Immature natural killer cell (primary cell): ENCODE data around the gene LRRC4C. TPM values are rescaled to one million over a fixed set of nuclear protein-coding genes. Genes with fewer than 3 reads are reported as not detected.
"Not testable (repeated sequence)": the region's sequence is repeated elsewhere in the genome, so short reads cannot be mapped to it uniquely, and the experiment has no call there.

Experiments
- DNase-seq, 3 donors: peaks; one replicate each; pipeline ENCODE4 v3.0.0; 2022; ENCODE audit warnings: mixed read lengths in 1 of 3
- H3K27ac Mint-ChIP-seq, 6 donors: one replicate each; pipeline ENCODE4 v1.8.0; 2020; ENCODE audit warnings: mixed read lengths in 6 of 6, mild to moderate bottlenecking in 5 of 6, inconsistent platforms in 4 of 6, moderate library complexity in 3 of 6
- H3K27me3 Mint-ChIP-seq, 3 donors: one replicate each; pipeline ENCODE4 v1.8.0; 2020 to 2021; ENCODE audit warnings: low read depth in 3 of 3, mild to moderate bottlenecking in 3 of 3, mixed read lengths in 3 of 3, moderate library complexity in 3 of 3, inconsistent platforms in 1 of 3
- H3K36me3 Mint-ChIP-seq, 3 donors: one replicate each; pipeline ENCODE4 v1.8.0; 2020; ENCODE audit warnings: mixed read lengths in 3 of 3, inconsistent platforms in 2 of 3, mild to moderate bottlenecking in 2 of 3
- H3K4me1 Mint-ChIP-seq, 2 donors: one replicate each; pipeline ENCODE4 v1.8.0; 2020; ENCODE audit warnings: inconsistent platforms in 2 of 2, mild to moderate bottlenecking in 2 of 2, mixed read lengths in 2 of 2, moderate library complexity in 1 of 2
- H3K4me3 Mint-ChIP-seq, 5 donors: one replicate each; pipeline ENCODE4 v1.8.0; 2020; ENCODE audit warnings: mild to moderate bottlenecking in 5 of 5, mixed read lengths in 5 of 5, inconsistent platforms in 3 of 5, moderate library complexity in 3 of 5
- H3K9me3 Mint-ChIP-seq, 6 donors: one replicate each; pipeline ENCODE4 v1.8.0; 2020; ENCODE audit warnings: mild to moderate bottlenecking in 6 of 6, mixed read lengths in 6 of 6, inconsistent platforms in 4 of 6, moderate library complexity in 3 of 6
- polyA plus RNA-seq, 3 donors: library from polyadenylated mRNA; unstranded; fragments of 300-500 nt; fragmentation: Illumina TruSeq; gene quantifications; one replicate each; pipeline ENCODE4 v1.2.3, GENCODE V29; 2021

LRRC4C gene
- polyA plus RNA-seq, 3 donors from 2014 or later: not detected

- no peaks in the 10 kb centered on the region for H3K4me1 Mint-ChIP-seq
- DNase-seq: no peak
- H3K36me3 Mint-ChIP-seq: no peaks in the 10 kb centered on the region
- no peak overlapping the region for H3K27ac Mint-ChIP-seq
- peaks cover 10 to 63% (median 26%) of the 10 kb centered on the region in 6 donors for H3K9me3 Mint-ChIP-seq
- no peak overlapping the region for H3K4me3 Mint-ChIP-seq
- no peaks in the 10 kb centered on the region for H3K27me3 Mint-ChIP-seq
These were observed 861.8 kb downstream of the LRRC4C start for GRCh38 chr11:40597546-40598113.

GRCh38 chr11:40573254-40573891 lies 886.1 kb downstream of the LRRC4C start:
- Mint-ChIP-seq H3K4me3 (no peak overlapping the region), H3K36me3 (peaks cover 0 to 2% (median 0%) of the 10 kb centered on the region in 3 donors), H3K4me1 (no peaks in the 10 kb centered on the region), H3K27ac (no peak overlapping the region), H3K27me3 (peaks cover 0 to 2% (median 0%) of the 10 kb centered on the region in 3 donors), H3K9me3 (peaks cover 13 to 50% (median 20%) of the 10 kb centered on the region in 6 donors)
- no peak for DNase-seq

- DNase-seq: no peak
- Mint-ChIP-seq H3K4me1 (no peaks in the 10 kb centered on the region), H3K4me3 (no peak overlapping the region), H3K36me3 (no peaks in the 10 kb centered on the region), H3K9me3 (peaks cover 9 to 47% (median 20%) of the 10 kb centered on the region in 6 donors), H3K27ac (no peak overlapping the region), H3K27me3 (peaks cover 0 to 2% (median 0%) of the 10 kb centered on the region in 3 donors)
These were observed 889.4 kb downstream of the LRRC4C start for GRCh38 chr11:40569947-40570531.

- no peak overlapping the region for H3K4me3 Mint-ChIP-seq
- no peaks in the 10 kb centered on the region for H3K36me3 Mint-ChIP-seq
- no peaks in the 10 kb centered on the region for H3K27me3 Mint-ChIP-seq
- DNase-seq: no peak
- H3K27ac Mint-ChIP-seq: no peak overlapping the region
- no peaks in the 10 kb centered on the region for H3K4me1 Mint-ChIP-seq
- H3K9me3 Mint-ChIP-seq: peaks cover 6 to 53% (median 26%) of the 10 kb centered on the region in 6 donors
These were observed 892.1 kb downstream of the LRRC4C start for GRCh38 chr11:40567392-40567791.

- DNase-seq: no peak
- Mint-ChIP-seq H3K4me1 (no peaks in the 10 kb centered on the region), H3K27ac (no peak overlapping the region), H3K4me3 (no peak overlapping the region), H3K36me3 (peaks cover 0 to 4% (median 0%) of the 10 kb centered on the region in 3 donors), H3K9me3 (peaks cover 8 to 57% (median 29%) of the 10 kb centered on the region in 6 donors), H3K27me3 (no peaks in the 10 kb centered on the region)
These were observed 915.3 kb downstream of the LRRC4C start for GRCh38 chr11:40544162-40544561.

- Mint-ChIP-seq H3K9me3 (peaks cover 7 to 58% (median 35%) of the 10 kb centered on the region in 6 donors), H3K4me1 (no peaks in the 10 kb centered on the region), H3K36me3 (peaks cover 0 to 4% (median 0%) of the 10 kb centered on the region in 3 donors), H3K4me3 (no peak overlapping the region), H3K27ac (no peak overlapping the region), H3K27me3 (no peaks in the 10 kb centered on the region)
- DNase-seq: no peak
These were observed 916.6 kb downstream of the LRRC4C start for GRCh38 chr11:40542821-40543220.

GRCh38 chr11:40537734-40538133 lies 921.7 kb downstream of the LRRC4C start:
- H3K4me3 Mint-ChIP-seq: no peak overlapping the region
- H3K4me1 Mint-ChIP-seq: no peaks in the 10 kb centered on the region
- no peak overlapping the region for H3K27ac Mint-ChIP-seq
- H3K9me3 Mint-ChIP-seq: peaks cover 8 to 55% (median 30%) of the 10 kb centered on the region in 6 donors
- H3K36me3 Mint-ChIP-seq: peaks cover 0 to 3% (median 0%) of the 10 kb centered on the region in 3 donors
- peaks cover 0 to 2% (median 0%) of the 10 kb centered on the region in 3 donors for H3K27me3 Mint-ChIP-seq
- no peak for DNase-seq

GRCh38 chr11:40522080-40522479 lies 937.4 kb downstream of the LRRC4C start:
- peaks cover 13 to 42% (median 19%) of the 10 kb centered on the region in 6 donors for H3K9me3 Mint-ChIP-seq
- H3K4me3 Mint-ChIP-seq, DNase-seq, H3K27me3 Mint-ChIP-seq, H3K36me3 Mint-ChIP-seq, H3K27ac Mint-ChIP-seq, H3K4me1 Mint-ChIP-seq: not testable (repeated sequence)

- Mint-ChIP-seq H3K4me1 (no peaks in the 10 kb centered on the region), H3K27me3 (no peaks in the 10 kb centered on the region), H3K9me3 (peaks cover 7 to 30% (median 17%) of the 10 kb centered on the region in 6 donors), H3K36me3 (no peaks in the 10 kb centered on the region), H3K4me3 (no peak overlapping the region), H3K27ac (no peak overlapping the region)
- no peak for DNase-seq
These were observed 942.3 kb downstream of the LRRC4C start for GRCh38 chr11:40517122-40517521.

GRCh38 chr11:40514124-40514523 lies 945.3 kb downstream of the LRRC4C start:
- Mint-ChIP-seq H3K9me3 (peaks cover 3 to 45% (median 25%) of the 10 kb centered on the region in 6 donors), H3K27me3 (no peaks in the 10 kb centered on the region), H3K4me1 (no peaks in the 10 kb centered on the region), H3K36me3 (no peaks in the 10 kb centered on the region), H3K4me3 (no peak overlapping the region), H3K27ac (no peak overlapping the region)
- DNase-seq: no peak

GRCh38 chr11:40513281-40513680 lies 946.2 kb downstream of the LRRC4C start:
- Mint-ChIP-seq H3K36me3 (no peaks in the 10 kb centered on the region), H3K4me3 (no peak overlapping the region), H3K9me3 (peaks cover 4 to 46% (median 23%) of the 10 kb centered on the region in 6 donors), H3K27ac (no peak overlapping the region), H3K27me3 (no peaks in the 10 kb centered on the region), H3K4me1 (no peaks in the 10 kb centered on the region)
- DNase-seq: no peak

- no peaks in the 10 kb centered on the region for H3K4me1 Mint-ChIP-seq
- no peak overlapping the region for H3K4me3 Mint-ChIP-seq
- no peak overlapping the region for H3K27ac Mint-ChIP-seq
- H3K9me3 Mint-ChIP-seq: peaks cover 10 to 49% (median 24%) of the 10 kb centered on the region in 6 donors
- no peaks in the 10 kb centered on the region for H3K36me3 Mint-ChIP-seq
- DNase-seq: no peak
- peaks cover 0 to 4% (median 0%) of the 10 kb centered on the region in 3 donors for H3K27me3 Mint-ChIP-seq
These were observed 951.1 kb downstream of the LRRC4C start for GRCh38 chr11:40508303-40508702.

GRCh38 chr11:40506226-40506625 lies 953.2 kb downstream of the LRRC4C start:
- Mint-ChIP-seq H3K4me1 (no peaks in the 10 kb centered on the region), H3K27me3 (peaks cover 0 to 4% (median 0%) of the 10 kb centered on the region in 3 donors), H3K4me3 (no peak overlapping the region), H3K27ac (no peak overlapping the region), H3K36me3 (peaks cover 0 to 4% (median 0%) of the 10 kb centered on the region in 3 donors), H3K9me3 (peaks cover 9 to 59% (median 27%) of the 10 kb centered on the region in 6 donors)
- no peak for DNase-seq

GRCh38 chr11:40491341-40491740 lies 968.1 kb downstream of the LRRC4C start:
- Mint-ChIP-seq H3K4me3 (no peak overlapping the region), H3K9me3 (peaks cover 7 to 48% (median 16%) of the 10 kb centered on the region in 6 donors), H3K4me1 (no peaks in the 10 kb centered on the region), H3K27ac (no peak overlapping the region), H3K36me3 (peaks cover 0 to 2% (median 0%) of the 10 kb centered on the region in 3 donors), H3K27me3 (no peaks in the 10 kb centered on the region)
- DNase-seq: no peak
